Activated CD8-positive, alpha-beta T cell treated with anti-CD3 and anti-CD28 coated beads, Interleukin-2, amount 10 ng/mL, durations not matched to agents 7 days and 5 days (primary cell): ENCODE results near the gene TMEM39A. TPM values are rescaled to one million over a fixed set of nuclear protein-coding genes. Genes with fewer than 3 reads are reported as not detected.

Source experiments
- ATAC-seq: fragments of 150-1000 bp; cut with Tn5 transposase; one replicate; pipeline ENCODE4 v1.10.0; 2021; ENCODE audit warnings: moderate library complexity
- CTCF ChIA-PET: fragments of 350-600 bp; sonication (Branson Sonifier 250); formaldehyde crosslinking; loops from one replicate; lab custom pipeline; 2021; ENCODE audit warnings: antibody characterized with exemption; lab: Charles Lee
- POLR2A ChIA-PET: fragments of 350-600 bp; sonication (Branson Sonifier 250); formaldehyde crosslinking; loops from one replicate; lab custom pipeline; 2021; ENCODE audit warnings: antibody characterized with exemption; lab: Charles Lee
- DNase-seq: peaks from one replicate; pipeline ENCODE4 v3.0.0-alpha.2; 2020
- H3K27ac Mint-ChIP-seq: one replicate; pipeline ENCODE4 v1.8.0; 2021; ENCODE audit warnings: mild to moderate bottlenecking, mixed read lengths
- H3K27me3 Mint-ChIP-seq: one replicate; pipeline ENCODE4 v1.8.0; 2021; ENCODE audit warnings: low read depth, mixed read lengths
- H3K36me3 Mint-ChIP-seq: one replicate; pipeline ENCODE4 v1.8.0; 2021; ENCODE audit warnings: low read depth, mixed read lengths
- H3K4me1 Mint-ChIP-seq: one replicate; pipeline ENCODE4 v1.8.0; 2021; ENCODE audit warnings: low read depth, mixed read lengths
- H3K4me3 Mint-ChIP-seq: one replicate; pipeline ENCODE4 v1.8.0; 2021; ENCODE audit warnings: mild to moderate bottlenecking, mixed read lengths
- H3K9me3 Mint-ChIP-seq: one replicate; pipeline ENCODE4 v1.8.0; 2022; ENCODE audit warnings: mixed read lengths; ENCODE audit not compliant: insufficient read depth
- total RNA-seq, 2 experiments: library from RNA; stranded (reverse); gene quantifications; one replicate each; pipeline ENCODE4 v1.2.3, GENCODE V29; 2021

The TMEM39A gene
- total RNA-seq, 2 experiments from 2014 or later: 30.5 to 31.2 TPM

- ChIA-PET POLR2A (interaction anchor here (1.0 kb wide), 1 partner anchor 156 kb away, joined by 5 read pairs; the partner anchor contains the start of gene B4GALT4), CTCF (interaction anchor here (1.7 kb wide), 1 partner anchor 15 kb away, joined by 4 read pairs; no protein-coding TSS in a partner anchor)
- peaks cover 16% of the 10 kb centered on the region for H3K4me1 Mint-ChIP-seq
- H3K9me3 Mint-ChIP-seq: no peaks in the 10 kb centered on the region
- H3K36me3 Mint-ChIP-seq: peaks cover 2% of the 10 kb centered on the region
- H3K27ac Mint-ChIP-seq: no peak overlapping the region
- no peak for DNase-seq
- H3K27me3 Mint-ChIP-seq: no peaks in the 10 kb centered on the region
- ATAC-seq: no peak
- no peak overlapping the region for H3K4me3 Mint-ChIP-seq
Measured at GRCh38 chr3:119396870-119397269, 66.5 kb downstream of the TMEM39A start.

- ChIA-PET CTCF (no interaction called here), POLR2A (interaction anchor here (1.0 kb wide), 1 partner anchor 155 kb away, joined by 5 read pairs; the partner anchor contains the start of gene B4GALT4)
- H3K4me1 Mint-ChIP-seq: peaks cover 11% of the 10 kb centered on the region
- no peaks in the 10 kb centered on the region for H3K9me3 Mint-ChIP-seq
- ATAC-seq (no peak), DNase-seq (no peak)
- no peak overlapping the region for H3K4me3 Mint-ChIP-seq
- no peak overlapping the region for H3K27ac Mint-ChIP-seq
- H3K27me3 Mint-ChIP-seq: no peaks in the 10 kb centered on the region
- peaks cover 2% of the 10 kb centered on the region for H3K36me3 Mint-ChIP-seq
Measured at GRCh38 chr3:119395923-119396358, 67.5 kb downstream of the TMEM39A start.

- peak overlapping the region; percentile 39 for H3K27ac Mint-ChIP-seq
- DNase-seq (no peak), ATAC-seq (no peak)
- H3K27me3 Mint-ChIP-seq: no peaks in the 10 kb centered on the region
- peaks cover 6% of the 10 kb centered on the region for H3K4me1 Mint-ChIP-seq
- no peaks in the 10 kb centered on the region for H3K9me3 Mint-ChIP-seq
- H3K36me3 Mint-ChIP-seq: no peaks in the 10 kb centered on the region
- H3K4me3 Mint-ChIP-seq: no peak overlapping the region
- ChIA-PET POLR2A (no interaction called here), CTCF (no interaction called here)
Measured at GRCh38 chr3:119388577-119388976, 74.8 kb downstream of the TMEM39A start.

- ChIA-PET CTCF (interaction anchor here (1.2 kb wide), 1 partner anchor 29 kb away, joined by 4 read pairs; no protein-coding TSS in a partner anchor), POLR2A (no interaction called here)
- DNase-seq: no peak
- Mint-ChIP-seq H3K4me3 (no peak overlapping the region), H3K9me3 (no peaks in the 10 kb centered on the region), H3K27ac (no peak overlapping the region), H3K36me3 (no peaks in the 10 kb centered on the region), H3K27me3 (no peaks in the 10 kb centered on the region), H3K4me1 (no peaks in the 10 kb centered on the region)
- ATAC-seq: no peak
Measured at GRCh38 chr3:119382134-119382533, 81.3 kb downstream of the TMEM39A start.

- H3K4me3 Mint-ChIP-seq: no peak overlapping the region
- CTCF ChIA-PET: interaction anchor here (1.2 to 1.5 kb wide), 2 partner anchors 9 to 197 kb away, joined by 3 read pairs; no protein-coding TSS in a partner anchor
- H3K27ac Mint-ChIP-seq: no peak overlapping the region
- POLR2A ChIA-PET: no interaction called here
- ATAC-seq: no peak
- DNase-seq: no peak
- H3K27me3 Mint-ChIP-seq: no peaks in the 10 kb centered on the region
- no peaks in the 10 kb centered on the region for H3K36me3 Mint-ChIP-seq
- no peaks in the 10 kb centered on the region for H3K9me3 Mint-ChIP-seq
- H3K4me1 Mint-ChIP-seq: no peaks in the 10 kb centered on the region
Measured at GRCh38 chr3:119380697-119381096, 82.7 kb downstream of the TMEM39A start.

Other genes starting within 250 kb of the TMEM39A start
- gene B4GALT4, start 222.7 kb downstream of the TMEM39A start, total RNA-seq: 10 to 100 TPM; 16.3 to 16.4 TPM
- 1 to 10 TPM; 2.3 to 2.5 TPM for gene ARHGAP31, start 169.2 kb downstream of the TMEM39A start, total RNA-seq
- 10 to 100 TPM; 31.6 to 36.0 TPM for gene POGLUT1, start 5.3 kb upstream of the TMEM39A start, total RNA-seq
- gene TIMMDC1, start 34.9 kb upstream of the TMEM39A start, total RNA-seq: 10 to 100 TPM; 78.1 to 79.8 TPM
- 10 to 100 TPM; 19.1 to 20.2 TPM for gene CD80, start 96.0 kb upstream of the TMEM39A start, total RNA-seq
- 1 to 10 TPM; 3.2 to 3.8 TPM for gene ADPRH, start 115.9 kb upstream of the TMEM39A start, total RNA-seq
- gene PLA1A, start 134.3 kb upstream of the TMEM39A start, total RNA-seq: not detected
- 1 to 10 TPM; 3.3 to 4.8 TPM for gene POPDC2, start 197.0 kb upstream of the TMEM39A start, total RNA-seq
- 10 to 100 TPM; 62.0 to 71.5 TPM for gene COX17, start 213.8 kb upstream of the TMEM39A start, total RNA-seq
- not detected for gene CFAP91, start 239.4 kb upstream of the TMEM39A start, total RNA-seq